MG63 (cell line): ENCODE measurements around the gene EHD3. TPM values are rescaled to one million over a fixed set of nuclear protein-coding genes. Genes with fewer than 3 reads are reported as not detected.

Experiments used
- DNase-seq: peaks from one replicate; pipeline ENCODE4 v3.0.0-alpha.2; 2020
- H3K27me3 ChIP-seq: fragments of 250-450 bp; sonication (Bioruptor Pico); 2 replicates; pipeline ENCODE4 v1.5.1; 2020; ENCODE audit warnings: mild to moderate bottlenecking, moderate library complexity
- H3K36me3 ChIP-seq: fragments of 250-450 bp; sonication (Bioruptor Pico); 2 replicates; pipeline ENCODE4 v1.5.1; 2020; ENCODE audit warnings: mild to moderate bottlenecking, moderate library complexity
- H3K4me3 ChIP-seq: fragments of 250-450 bp; sonication (Bioruptor Pico); 2 replicates; pipeline ENCODE4 v1.5.1; 2020; ENCODE audit warnings: mild to moderate bottlenecking, moderate library complexity
- H3K9me3 ChIP-seq: fragments of 250-450 bp; sonication (Bioruptor Pico); 2 replicates; pipeline ENCODE4 v1.5.1; 2020; ENCODE audit warnings: mild to moderate bottlenecking, moderate library complexity
- total RNA-seq: library from RNA; depleted of rRNA; stranded (reverse); fragments of >200 nt; shearing (Covaris generic); gene quantifications from 2 replicates; pipeline ENCODE4 v1.2.3, GENCODE V29; 2014; ENCODE audit warnings: low replicate concordance

Gene EHD3
- total RNA-seq, 1 experiment from 2014 or later: 0.30 TPM

DNA sequence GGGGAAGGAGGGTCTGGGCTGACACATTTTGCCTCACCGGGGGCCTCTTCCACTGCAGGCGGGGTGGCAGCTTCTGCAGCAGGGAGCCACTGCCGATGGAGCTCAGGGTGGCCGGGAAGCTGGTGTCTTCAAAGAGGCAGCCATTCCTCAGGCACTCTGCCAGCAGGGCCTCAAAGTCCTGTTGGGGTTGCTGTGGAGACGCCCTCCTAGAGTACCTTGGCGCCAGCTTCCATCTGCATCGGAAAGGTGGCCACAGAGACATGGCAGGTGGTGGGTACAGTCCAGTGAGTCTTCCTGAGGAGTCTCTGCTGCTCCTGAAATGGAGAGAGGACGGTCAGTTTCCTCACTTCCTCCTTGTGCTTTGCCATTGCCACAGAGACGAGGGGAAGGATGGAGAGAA, 28.8 kb upstream of the EHD3 start:
- no peak overlapping the region for H3K4me3 ChIP-seq
- no peaks in the 10 kb centered on the region for H3K36me3 ChIP-seq
- no peak for DNase-seq
- no peaks in the 10 kb centered on the region for H3K9me3 ChIP-seq
- H3K27me3 ChIP-seq: no peaks in the 10 kb centered on the region

DNA sequence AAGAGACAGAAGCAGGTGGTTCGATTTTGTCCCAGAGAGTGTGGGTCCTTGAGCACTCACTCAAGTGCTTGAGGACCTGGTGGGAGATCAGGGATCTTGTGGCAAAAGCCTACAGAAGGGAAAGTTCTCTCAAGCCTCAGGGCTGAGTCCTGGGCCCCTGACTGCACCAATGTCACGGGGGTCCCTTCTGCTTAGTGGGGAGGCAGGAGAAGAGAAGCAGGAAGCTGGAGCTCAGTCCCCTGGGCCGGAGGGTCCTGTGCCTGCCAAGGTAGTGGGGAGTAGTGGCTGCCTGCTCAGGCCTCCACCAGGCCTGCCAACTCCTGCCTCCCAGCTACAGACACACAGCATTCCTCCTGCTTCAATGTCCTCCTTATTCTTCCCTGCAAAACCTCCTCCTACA, 28.3 kb upstream of the EHD3 start:
- Histone ChIP-seq H3K4me3 (no peak overlapping the region), H3K36me3 (no peaks in the 10 kb centered on the region), H3K9me3 (no peaks in the 10 kb centered on the region), H3K27me3 (no peaks in the 10 kb centered on the region)
- no peak for DNase-seq

DNA sequence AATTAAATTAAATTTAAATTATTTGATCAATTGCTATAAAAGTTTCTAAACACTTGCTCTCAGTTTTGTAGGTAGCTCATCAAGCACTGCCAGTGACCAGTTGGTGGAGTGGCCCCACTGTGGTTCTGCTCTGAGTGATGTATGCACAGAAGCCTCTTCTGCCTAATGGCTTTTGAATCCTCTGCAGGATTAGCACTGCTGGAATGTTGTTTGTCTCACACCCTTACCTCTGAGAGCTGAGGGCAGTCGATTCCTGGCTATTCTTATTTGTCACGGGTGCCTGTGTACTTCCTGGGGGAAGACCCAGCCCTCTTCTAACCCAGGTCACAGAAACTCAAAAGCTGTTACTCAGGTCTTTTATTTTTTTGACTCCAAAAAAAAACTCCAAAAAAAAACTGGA, 26.2 kb upstream of the EHD3 start:
- no peak for DNase-seq
- Histone ChIP-seq H3K9me3 (no peaks in the 10 kb centered on the region), H3K4me3 (no peak overlapping the region), H3K36me3 (no peaks in the 10 kb centered on the region), H3K27me3 (no peaks in the 10 kb centered on the region)

DNA sequence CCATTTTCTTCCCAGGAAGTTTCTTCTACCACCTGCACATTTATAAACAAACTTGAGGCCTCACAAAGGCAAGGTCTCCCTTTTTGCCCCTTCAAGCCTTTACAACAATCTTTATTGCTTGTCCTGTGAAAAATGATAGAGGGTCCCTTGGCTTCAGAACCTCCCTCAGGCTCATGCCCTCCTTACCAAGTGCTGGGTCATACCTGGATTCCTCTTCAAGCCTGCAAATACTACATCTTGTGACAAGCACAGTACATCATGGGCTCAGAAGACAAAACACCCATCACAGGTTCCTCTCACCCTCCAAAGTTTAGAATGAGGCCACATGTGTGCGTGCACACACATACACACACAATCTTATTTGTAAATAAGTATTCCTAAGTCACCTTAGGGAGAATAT, 25.7 kb upstream of the EHD3 start:
- no peak overlapping the region for H3K4me3 ChIP-seq
- no peaks in the 10 kb centered on the region for H3K9me3 ChIP-seq
- H3K27me3 ChIP-seq: no peaks in the 10 kb centered on the region
- no peaks in the 10 kb centered on the region for H3K36me3 ChIP-seq
- no peak for DNase-seq

DNA sequence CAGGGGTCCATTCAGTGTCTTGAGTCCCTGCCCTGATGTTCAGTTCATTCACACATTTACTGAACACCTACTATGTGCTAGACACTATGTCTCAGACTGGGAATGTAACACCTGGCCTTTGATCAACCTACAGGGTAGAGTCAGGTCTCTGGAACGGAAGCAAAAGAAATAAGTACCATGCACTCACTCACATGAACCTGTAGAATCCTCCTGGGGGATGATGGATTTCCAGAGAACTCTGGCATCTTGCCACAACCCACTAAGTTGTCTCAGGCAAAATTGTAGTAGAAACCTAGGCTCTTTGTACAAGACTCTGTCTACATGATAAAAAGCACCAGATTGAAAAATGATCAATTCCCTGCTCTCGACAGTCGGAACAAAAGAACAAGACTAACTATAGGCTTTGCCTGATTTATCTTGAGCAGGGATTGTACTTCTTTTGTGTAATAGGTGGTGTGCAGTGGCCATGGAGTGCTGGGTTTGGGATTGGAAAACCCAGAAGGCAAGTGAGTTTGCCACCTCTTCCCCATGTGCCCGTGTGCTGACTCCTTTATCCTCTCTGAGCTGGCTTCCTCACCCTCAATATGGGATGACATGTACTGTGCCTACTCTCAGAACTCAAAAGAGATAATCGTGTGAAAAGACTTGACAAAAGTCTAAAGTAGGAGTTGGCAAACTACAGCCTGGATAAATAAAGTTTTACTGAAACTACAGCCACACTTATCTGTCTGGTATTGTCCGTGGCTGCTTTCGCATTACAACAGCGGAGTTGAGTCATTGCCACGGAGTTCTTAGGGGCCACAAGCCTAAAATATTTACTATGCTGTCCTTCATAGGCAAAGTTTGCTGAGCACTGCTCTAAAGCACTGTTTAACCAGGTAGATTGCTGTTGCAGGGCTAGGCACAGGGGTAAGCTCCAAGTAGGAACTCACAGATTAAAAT, 21.0 kb upstream of the EHD3 start:
- Histone ChIP-seq H3K27me3 (no peaks in the 10 kb centered on the region), H3K4me3 (no peak overlapping the region), H3K9me3 (no peaks in the 10 kb centered on the region), H3K36me3 (no peaks in the 10 kb centered on the region)
- DNase-seq: no peak

DNA sequence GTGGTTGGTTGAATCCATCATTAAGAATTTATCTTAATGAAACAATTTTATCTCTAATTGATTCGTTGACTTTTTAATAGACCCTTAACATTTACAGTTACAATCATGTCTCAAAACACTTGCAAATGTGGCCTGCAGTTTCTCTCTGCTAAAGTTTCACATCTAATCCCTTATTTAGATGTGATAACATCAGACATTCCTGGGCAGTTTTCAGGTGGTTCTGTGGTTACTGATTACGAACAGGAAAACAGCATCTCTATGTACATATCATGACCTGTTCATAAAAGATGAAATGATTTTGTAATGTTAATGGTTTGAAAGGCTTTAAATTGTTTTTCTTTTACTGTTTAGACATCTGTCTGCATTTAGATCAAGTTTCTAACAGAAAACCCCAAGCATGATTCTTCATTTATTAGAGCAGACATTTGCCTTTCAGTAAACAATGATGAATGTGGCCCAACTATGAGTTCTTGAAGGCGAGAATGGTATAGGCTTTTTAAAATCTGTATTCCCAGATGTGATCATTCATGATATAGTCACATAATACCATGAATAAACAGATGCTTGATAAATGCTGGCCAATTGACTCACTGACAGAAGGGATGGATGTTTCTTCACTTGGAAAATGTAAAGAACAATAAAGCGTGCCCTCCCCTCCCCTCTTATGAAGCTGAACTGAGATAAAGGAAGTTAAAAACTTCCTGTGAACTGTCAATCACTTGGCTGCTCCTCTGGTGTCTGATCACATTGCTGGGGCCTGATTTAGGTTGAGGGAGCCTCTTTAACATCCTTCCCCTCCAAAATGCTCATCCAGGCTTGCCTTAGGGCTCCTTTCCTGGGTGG, 20.1 kb upstream of the EHD3 start:
- DNase-seq: no peak

DNA sequence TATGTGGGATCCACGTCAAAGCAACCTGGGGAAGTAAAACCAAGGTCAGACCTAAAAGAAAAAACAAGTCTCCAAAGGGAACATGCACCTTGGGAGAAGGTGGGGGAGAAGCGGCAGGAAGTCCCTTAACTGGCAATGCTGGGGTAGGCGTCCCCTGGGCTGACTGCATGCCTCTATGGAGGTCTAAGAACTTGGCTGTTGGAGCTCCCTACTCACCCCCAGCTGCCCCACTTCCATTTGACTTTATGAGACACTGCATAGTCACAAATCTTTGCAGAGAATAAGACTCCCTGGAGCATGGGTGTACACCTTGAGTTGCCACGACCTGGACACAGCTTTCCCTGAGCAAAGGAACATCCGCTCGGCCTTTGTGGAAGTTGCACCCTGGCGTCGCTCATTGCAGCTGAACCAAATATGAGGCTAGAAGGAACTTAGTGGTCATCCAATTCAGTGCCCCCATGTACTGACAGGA, 19.5 kb upstream of the EHD3 start:
- H3K9me3 ChIP-seq: no peaks in the 10 kb centered on the region
- H3K4me3 ChIP-seq: no peak overlapping the region
- no peaks in the 10 kb centered on the region for H3K27me3 ChIP-seq
- DNase-seq: no peak
- H3K36me3 ChIP-seq: no peaks in the 10 kb centered on the region

More for the DNA sequence above, 20.1 kb upstream of the EHD3 start:
- H3K9me3 ChIP-seq: no peaks in the 10 kb centered on the region
- no peaks in the 10 kb centered on the region for H3K27me3 ChIP-seq
- no peaks in the 10 kb centered on the region for H3K36me3 ChIP-seq
- no peak overlapping the region for H3K4me3 ChIP-seq

DNA sequence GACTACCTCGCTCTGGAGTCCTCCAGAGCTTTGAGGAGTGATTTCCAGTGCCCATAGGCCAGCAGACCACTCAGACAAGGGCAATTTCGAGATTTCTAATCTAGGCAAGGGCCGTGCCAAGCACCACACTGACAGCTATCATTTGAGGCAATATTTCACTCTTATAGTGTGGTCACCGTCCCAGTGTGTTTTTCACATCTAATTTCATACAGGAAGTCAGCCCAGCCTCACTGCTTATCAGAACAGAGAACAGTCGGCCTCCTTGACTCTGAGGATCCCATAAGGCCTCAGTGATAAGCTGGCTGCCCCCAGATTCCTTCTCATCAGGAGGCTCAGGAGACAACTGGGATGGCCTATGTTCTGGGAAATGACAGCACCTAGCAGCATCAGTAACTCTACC, 17.2 kb upstream of the EHD3 start:
- no peak for DNase-seq
- Histone ChIP-seq H3K4me3 (no peak overlapping the region), H3K9me3 (no peaks in the 10 kb centered on the region), H3K36me3 (no peaks in the 10 kb centered on the region), H3K27me3 (peaks cover 6% of the 10 kb centered on the region)

DNA sequence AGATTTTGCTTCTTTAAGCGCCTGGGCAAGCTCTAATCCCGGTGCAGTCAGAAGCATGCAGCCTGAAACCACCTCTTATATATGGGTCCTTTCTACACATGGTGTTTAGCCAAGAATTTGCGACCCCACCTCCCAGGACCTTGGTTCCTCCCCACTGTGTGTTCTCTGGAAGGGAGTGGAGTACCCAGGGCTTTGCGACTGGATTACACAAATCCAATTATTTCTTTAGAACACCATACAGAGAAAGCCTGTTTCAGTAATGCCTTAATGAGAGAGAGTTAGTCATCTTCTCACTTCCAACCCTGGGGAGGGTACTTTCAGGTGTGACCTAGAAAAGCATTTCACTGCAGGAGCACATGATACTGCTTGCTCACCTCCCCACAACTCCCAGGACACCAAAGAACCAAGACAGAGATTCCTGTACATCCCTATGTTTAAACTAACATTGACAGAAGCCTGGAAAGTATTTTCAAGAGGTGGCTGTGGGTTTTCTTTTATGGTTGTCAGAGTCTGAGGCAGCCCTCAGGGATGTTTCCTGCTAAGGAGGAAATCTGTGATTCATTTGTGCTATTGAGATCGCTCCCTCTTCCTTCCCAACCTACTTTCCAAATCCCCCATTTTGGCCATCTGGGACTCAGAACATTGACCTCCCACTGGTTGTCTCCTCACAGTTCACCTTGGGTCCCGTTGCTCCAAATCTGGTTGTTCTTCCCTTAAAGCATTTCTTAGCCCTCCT, 16.3 kb upstream of the EHD3 start, which contains the start of gene CAPN14:
CAPN14 (minus strand) TSS at position 51 of the 736 bp plus-strand sequence. CDS start 12,068 bp downstream, outside the sequence.
- no peak within 1 kb of the TSS for H3K4me3 ChIP-seq
- peaks cover 6% of the 10 kb centered on the region for H3K27me3 ChIP-seq
- no peak for DNase-seq
- no peaks in the 10 kb centered on the region for H3K36me3 ChIP-seq
- H3K9me3 ChIP-seq: no peaks in the 10 kb centered on the region

DNA sequence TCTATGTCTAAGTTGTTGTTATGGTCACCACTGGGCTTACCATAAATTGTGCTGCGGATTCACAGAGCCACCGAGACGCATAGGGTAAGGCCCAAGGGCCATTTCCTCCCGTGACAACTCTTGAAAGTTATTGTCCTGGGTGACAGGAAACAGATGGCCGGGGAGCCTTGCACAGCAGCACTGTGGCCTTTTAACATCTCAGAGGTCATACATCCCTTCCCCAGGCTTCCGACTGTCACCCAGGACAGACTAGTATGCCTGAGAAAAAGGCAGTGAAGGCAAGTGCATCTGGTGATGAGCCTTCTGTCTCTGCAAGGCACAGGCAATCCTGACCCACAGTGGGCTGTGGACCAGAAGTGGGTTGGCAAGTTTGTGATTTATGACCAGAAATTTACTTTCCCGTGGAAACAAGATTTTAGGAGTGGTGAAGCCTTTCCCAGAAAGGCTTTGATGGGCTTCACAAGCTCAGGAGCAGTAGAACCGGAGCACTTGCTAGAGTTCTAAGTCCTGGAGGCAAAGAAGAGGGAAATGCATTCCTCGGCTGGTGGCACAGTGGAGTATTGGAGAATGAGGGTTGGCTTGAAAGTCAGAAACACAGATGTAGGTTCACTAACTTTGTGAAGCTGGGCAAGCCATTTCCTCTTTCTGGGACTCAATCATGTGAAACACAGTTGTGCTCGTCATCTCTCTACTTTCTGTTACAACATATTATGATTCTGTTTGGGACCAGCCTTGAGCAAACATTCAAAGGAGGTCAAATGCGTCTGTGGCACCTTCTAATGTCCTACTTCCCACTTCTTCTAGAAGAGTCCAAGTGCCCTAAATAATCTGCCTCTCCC, 14.6 kb upstream of the EHD3 start:
- H3K9me3 ChIP-seq: no peaks in the 10 kb centered on the region
- peaks cover 6% of the 10 kb centered on the region for H3K27me3 ChIP-seq
- H3K4me3 ChIP-seq: no peak overlapping the region
- H3K36me3 ChIP-seq: no peaks in the 10 kb centered on the region
- no peak for DNase-seq

DNA sequence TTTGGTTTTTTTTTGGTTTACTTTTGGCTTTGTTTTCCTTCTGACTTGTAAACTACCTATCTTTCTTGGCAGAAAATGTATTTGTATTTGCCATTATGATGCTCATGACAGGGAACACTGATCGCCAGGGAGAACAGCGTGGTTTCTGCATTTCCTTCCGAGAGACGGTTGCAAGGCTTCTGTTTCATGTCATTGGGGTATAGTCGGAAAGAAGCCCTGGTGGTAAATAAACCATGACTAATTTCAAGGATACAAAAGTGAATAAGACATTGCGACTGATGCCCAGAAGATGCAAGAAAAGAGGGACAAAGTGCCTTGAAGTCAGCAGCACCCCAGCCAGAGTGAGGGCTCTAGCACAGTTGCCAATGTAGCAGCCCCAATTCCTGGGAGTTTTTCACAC, 12.4 kb upstream of the EHD3 start:
- H3K27me3 ChIP-seq: peaks cover 9% of the 10 kb centered on the region
- no peaks in the 10 kb centered on the region for H3K36me3 ChIP-seq
- no peak for DNase-seq
- no peak overlapping the region for H3K4me3 ChIP-seq
- H3K9me3 ChIP-seq: no peaks in the 10 kb centered on the region

DNA sequence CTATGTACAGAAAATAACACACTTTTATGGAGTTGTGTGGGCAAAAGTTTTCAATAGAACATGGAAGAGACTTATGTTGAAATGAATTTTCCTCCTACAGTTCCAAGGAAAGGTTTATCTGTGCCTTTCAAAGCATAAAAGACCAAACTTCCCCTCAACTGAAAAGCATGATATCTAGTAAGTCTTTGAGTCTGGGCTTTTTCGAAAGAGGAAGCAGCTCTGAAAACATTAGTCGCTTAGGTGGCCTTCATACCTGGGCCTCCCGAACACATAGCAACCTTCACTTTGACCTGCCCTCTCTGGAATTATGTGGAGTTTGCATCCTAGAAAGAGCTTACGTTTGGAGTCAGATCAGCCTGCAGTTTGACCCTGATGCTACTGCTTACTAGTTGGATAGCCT, 11.9 kb upstream of the EHD3 start:
- DNase-seq: no peak
- H3K27me3 ChIP-seq: peaks cover 9% of the 10 kb centered on the region
- no peaks in the 10 kb centered on the region for H3K9me3 ChIP-seq
- H3K4me3 ChIP-seq: no peak overlapping the region
- no peaks in the 10 kb centered on the region for H3K36me3 ChIP-seq

DNA sequence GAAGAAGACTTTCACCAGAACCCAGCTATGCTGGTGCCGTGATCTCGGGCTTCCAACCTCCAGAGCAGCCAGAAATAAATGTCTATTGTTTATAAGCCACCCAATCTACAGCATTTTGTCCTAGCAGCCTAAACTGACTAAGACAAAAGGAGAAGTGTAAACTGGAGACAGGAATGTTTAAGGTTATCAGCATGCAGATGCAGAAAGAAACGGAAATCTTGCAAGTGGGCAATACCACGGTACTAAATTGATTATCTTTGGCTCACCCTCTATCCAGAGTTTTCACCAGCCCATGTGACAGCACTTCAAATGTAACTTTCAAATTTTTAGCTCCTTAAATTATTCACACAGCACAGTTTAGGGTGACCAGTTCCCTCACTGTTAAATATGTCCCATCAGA, 10.9 kb upstream of the EHD3 start:
- Histone ChIP-seq H3K9me3 (no peaks in the 10 kb centered on the region), H3K27me3 (peaks cover 13% of the 10 kb centered on the region)
- no peak for DNase-seq

DNA sequence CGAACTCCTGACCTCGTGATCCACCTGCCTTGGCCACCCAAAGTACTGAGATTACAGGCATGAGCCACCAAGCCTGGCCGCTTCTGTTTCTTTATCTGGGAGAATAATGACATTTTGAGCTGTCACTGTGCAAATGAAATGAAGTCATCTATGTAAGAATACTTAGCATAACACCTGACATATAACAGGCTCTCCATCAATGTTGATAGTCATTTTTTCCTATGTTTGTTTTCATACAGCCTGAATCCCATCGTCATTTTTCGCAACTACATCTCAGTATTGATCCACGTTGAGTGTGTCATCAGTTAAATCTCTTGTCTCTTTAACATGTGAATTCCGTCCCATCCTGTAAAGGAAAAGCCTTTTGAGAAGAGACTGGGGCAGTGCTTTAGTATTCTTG, 10.2 kb upstream of the EHD3 start:
- H3K27me3 ChIP-seq: peaks cover 13% of the 10 kb centered on the region
- H3K4me3 ChIP-seq: no peak overlapping the region
- no peaks in the 10 kb centered on the region for H3K36me3 ChIP-seq
- H3K9me3 ChIP-seq: no peaks in the 10 kb centered on the region
- DNase-seq: no peak

More for the DNA sequence above, 10.9 kb upstream of the EHD3 start:
- Histone ChIP-seq H3K4me3 (no peak overlapping the region), H3K36me3 (no peaks in the 10 kb centered on the region)

DNA sequence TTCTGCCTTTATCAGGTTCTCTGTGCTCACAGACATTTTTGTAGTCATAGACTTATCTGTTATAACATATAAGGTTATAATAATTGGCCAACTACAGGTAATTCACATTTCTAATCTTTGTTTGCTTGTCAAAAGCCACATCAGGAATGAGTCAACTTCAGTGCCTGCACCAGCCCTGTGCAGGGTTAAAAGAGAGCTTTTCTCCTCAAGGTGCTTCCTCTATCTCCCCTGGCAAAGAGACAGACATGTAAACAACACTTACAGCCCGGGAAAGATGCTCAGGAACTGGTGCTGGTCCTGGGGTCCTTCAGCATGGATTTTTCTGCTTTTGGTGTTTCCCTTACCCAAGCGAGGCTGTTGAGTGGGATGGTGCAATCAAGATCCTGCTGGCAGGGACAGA, 7.7 kb upstream of the EHD3 start:
- H3K27me3 ChIP-seq: peaks cover 7% of the 10 kb centered on the region
- DNase-seq: no peak
- H3K9me3 ChIP-seq: no peaks in the 10 kb centered on the region
- no peak overlapping the region for H3K4me3 ChIP-seq
- H3K36me3 ChIP-seq: no peaks in the 10 kb centered on the region

DNA sequence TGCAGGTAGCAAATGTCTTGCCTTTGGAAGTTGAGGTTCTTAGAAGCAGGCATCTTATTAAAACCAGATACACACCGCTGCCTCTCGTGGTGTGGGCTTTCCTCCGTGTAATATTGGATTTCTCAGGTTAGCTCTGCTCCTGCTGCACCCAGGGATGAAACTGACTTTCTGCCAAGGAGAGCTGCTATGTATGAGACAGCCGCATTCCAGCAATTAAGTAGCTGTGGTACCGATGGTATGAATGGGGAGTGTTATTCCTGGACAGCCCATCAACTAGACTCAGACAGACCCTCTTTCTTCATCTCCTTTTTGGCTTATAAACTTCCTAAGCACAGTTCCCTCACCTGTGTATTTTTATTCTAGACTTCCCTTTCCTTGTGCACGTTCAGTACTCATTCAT, 6.8 kb upstream of the EHD3 start:
- H3K27me3 ChIP-seq: peaks cover 7% of the 10 kb centered on the region
- H3K9me3 ChIP-seq: no peaks in the 10 kb centered on the region
- no peak for DNase-seq
- H3K36me3 ChIP-seq: no peaks in the 10 kb centered on the region
- H3K4me3 ChIP-seq: no peak overlapping the region
